K562 (cell line): ENCODE data around the gene EFHC1. TPM values are rescaled to one million over a fixed set of nuclear protein-coding genes. Genes with fewer than 3 reads are reported as not detected.

Experiments used
- ARID1B ChIP-seq: fragments of 450-650 bp; IDR thresholded peaks from 2 replicates; pipeline ENCODE4 v1.6.1; 2016; ENCODE audit warnings: antibody characterized with exemption, mild to moderate bottlenecking, inconsistent platforms
- ATF3 ChIP-seq, 2 experiments: fragments of 450-650 bp in 1 of 2; sonication (generic) in 1 of 2; formaldehyde crosslinking in 1 of 2; IDR thresholded peaks in 1 of 2; conservative IDR thresholded peaks in 1 of 2; 2 replicates each; pipeline versions ENCODE4 v1.6.1 to v1.8.1; 2016 to 2023; ENCODE audit warnings: mild to moderate bottlenecking in 2 of 2, moderate library complexity in 2 of 2, inconsistent platforms in 1 of 2, missing genetic modification reagents in 1 of 2
- COPS2 ChIP-seq: fragments of 450-650 bp; conservative IDR thresholded peaks from 2 replicates; pipeline ENCODE4 v1.6.1; 2016; ENCODE audit warnings: mild to moderate bottlenecking, moderate library complexity
- ESRRB ChIP-seq: fragments of 250-450 bp; sonication (Bioruptor Pico); IDR thresholded peaks from 2 replicates; pipeline ENCODE4 v1.5.0; 2020; ENCODE audit warnings: mild to moderate bottlenecking, moderate library complexity, borderline replicate concordance
- ETV1 ChIP-seq: fragments of 450-650 bp; conservative IDR thresholded peaks from 2 replicates; pipeline ENCODE4 v1.6.1; 2016; ENCODE audit warnings: missing genetic modification characterization, control low read depth, low read depth, missing compliant biosample characterization
- GABPB2 ChIP-seq: fragments of 250-450 bp; sonication (Bioruptor Pico); conservative IDR thresholded peaks from 2 replicates; pipeline ENCODE4 v1.5.1; 2021; ENCODE audit warnings: mild to moderate bottlenecking
- HMGN3 ChIP-seq: IDR thresholded peaks from 2 replicates; pipeline ENCODE4 v1.6.1; 2011; ENCODE audit warnings: borderline replicate concordance, low read depth, mild to moderate bottlenecking, mixed read lengths, low read length; ENCODE audit not compliant: insufficient read length; ENCODE audit errors: extremely low read depth
- JUN ChIP-seq, 2 experiments: sonication (generic) in 1 of 2; formaldehyde crosslinking in 1 of 2; IDR thresholded peaks; 2 replicates each; pipeline versions ENCODE4 v1.6.1 to v1.8.0; 2012 to 2022; ENCODE audit warnings: borderline replicate concordance in 2 of 2, mild to moderate bottlenecking in 2 of 2, improper control_type of control experiment in 1 of 2, low read depth in 1 of 2, low read length in 1 of 2, missing genetic modification reagents in 1 of 2
- MCM5 ChIP-seq: fragments of 450-650 bp; IDR thresholded peaks from 2 replicates; pipeline ENCODE4 v1.6.1; 2016; ENCODE audit warnings: low read depth
- MNT ChIP-seq, 2 experiments: fragments of 450-650 bp; conservative IDR thresholded peaks; 2 replicates each; pipeline ENCODE4 v1.6.1; 2017; ENCODE audit warnings: mild to moderate bottlenecking in 2 of 2, moderate library complexity in 2 of 2
- PTTG1 ChIP-seq: fragments of 450-650 bp; IDR thresholded peaks from 2 replicates; pipeline ENCODE4 v1.6.1; 2016; ENCODE audit warnings: low read depth, mild to moderate bottlenecking, missing genetic modification characterization, missing compliant biosample characterization
- TAF15 ChIP-seq: fragments of 200-400 bp; formaldehyde crosslinking; IDR thresholded peaks from 2 replicates; pipeline ENCODE4 v1.6.1; 2017; ENCODE audit warnings: mild to moderate bottlenecking, low read depth, low read length, moderate library complexity
- ZBTB5 ChIP-seq: fragments of 450-650 bp; IDR thresholded peaks from 2 replicates; pipeline ENCODE4 v1.6.1; 2017; ENCODE audit warnings: antibody characterized with exemption
- ZNF24 ChIP-seq: fragments of 450-650 bp; IDR thresholded peaks from 2 replicates; pipeline ENCODE4 v1.6.1; 2016
- ZNF384 ChIP-seq: IDR thresholded peaks from 2 replicates; pipeline ENCODE4 v1.6.1; 2012; ENCODE audit warnings: low read depth, low read length, improper control_type of control experiment
- polyA plus RNA-seq, 8 experiments: library from polyadenylated mRNA; depleted of rRNA in 4 of 8; stranded (reverse) in 5 of 8; unstranded in 3 of 8; fragments of >200 nt; fragmentation: Nextera tagmentation in 2 of 8; fragmentation: Illumina TruSeq in 1 of 8; extraction: Ambion mirVana in 2 of 8; extraction: Trizol in 1 of 8; gene quantifications; 2 replicates each; pipeline versions ENCODE4 v1.2.1 to v1.2.3, GENCODE V29; 2011 to 2014; ENCODE audit warnings: inconsistent platforms in 1 of 8, missing spikeins in 1 of 8
- total RNA-seq, 7 experiments: library from RNA; depleted of rRNA in 6 of 7; stranded (reverse); fragments of >200 nt in 6 of 7; fragmentation: Illumina TruSeq in 2 of 7; extraction: Trizol in 2 of 7; gene quantifications; 2 replicates each; pipeline versions ENCODE4 v1.2.1 to v1.2.3, GENCODE V29; 2011 to 2021; ENCODE audit warnings: low replicate concordance in 1 of 7
- TF ChIP-seq, protein P1 (sequence below), 2 experiments: fragments of 450-650 bp; IDR thresholded peaks; 2 replicates each; pipeline ENCODE4 v1.6.1; 2018; ENCODE audit warnings: mild to moderate bottlenecking in 2 of 2, low read depth in 1 of 2; ENCODE audit not compliant: partially characterized antibody in 2 of 2
- TF ChIP-seq, protein P2 (sequence below): IDR thresholded peaks from 2 replicates; pipeline ENCODE4 v1.6.1; 2012; ENCODE audit warnings: low read depth, low read length, improper control_type of control experiment, borderline replicate concordance

EFHC1 gene
- total and polyA plus RNA-seq, 9 of the 15 experiments (the other 6 are each of a cell fraction or from before 2014, with no cell fraction given): 9.5 to 31.0 (median 14.9) TPM

GRCh38 chr6:52390361-52390727, 29.8 kb upstream of the EFHC1 start (continued):
- TF ChIP-seq ATF3 (IDR thresholded peaks at IDR 0.05): peak; percentile 66
- no peak for TF ChIP-seq ATF3 (CRISPR knock-in tag; conservative IDR thresholded peaks at IDR 0.05)
- TF ChIP-seq GABPB2 (CRISPR knock-in tag): no peak
- TF ChIP-seq ARID1B: peak; percentile 79
- no peak for TF ChIP-seq ESRRB (CRISPR knock-in tag)
- peak; percentile 60 for TF ChIP-seq JUN (IDR thresholded peaks at IDR 0.05; ENCODE audit: borderline replicate concordance, low read depth, low read length)
- TF ChIP-seq JUN (CRISPR knock-in tag; IDR thresholded peaks at IDR 0.05; ENCODE audit: borderline replicate concordance): no peak
- TF ChIP-seq ETV1 (tag): peak; percentile 76
- TF ChIP-seq, protein P1, sequence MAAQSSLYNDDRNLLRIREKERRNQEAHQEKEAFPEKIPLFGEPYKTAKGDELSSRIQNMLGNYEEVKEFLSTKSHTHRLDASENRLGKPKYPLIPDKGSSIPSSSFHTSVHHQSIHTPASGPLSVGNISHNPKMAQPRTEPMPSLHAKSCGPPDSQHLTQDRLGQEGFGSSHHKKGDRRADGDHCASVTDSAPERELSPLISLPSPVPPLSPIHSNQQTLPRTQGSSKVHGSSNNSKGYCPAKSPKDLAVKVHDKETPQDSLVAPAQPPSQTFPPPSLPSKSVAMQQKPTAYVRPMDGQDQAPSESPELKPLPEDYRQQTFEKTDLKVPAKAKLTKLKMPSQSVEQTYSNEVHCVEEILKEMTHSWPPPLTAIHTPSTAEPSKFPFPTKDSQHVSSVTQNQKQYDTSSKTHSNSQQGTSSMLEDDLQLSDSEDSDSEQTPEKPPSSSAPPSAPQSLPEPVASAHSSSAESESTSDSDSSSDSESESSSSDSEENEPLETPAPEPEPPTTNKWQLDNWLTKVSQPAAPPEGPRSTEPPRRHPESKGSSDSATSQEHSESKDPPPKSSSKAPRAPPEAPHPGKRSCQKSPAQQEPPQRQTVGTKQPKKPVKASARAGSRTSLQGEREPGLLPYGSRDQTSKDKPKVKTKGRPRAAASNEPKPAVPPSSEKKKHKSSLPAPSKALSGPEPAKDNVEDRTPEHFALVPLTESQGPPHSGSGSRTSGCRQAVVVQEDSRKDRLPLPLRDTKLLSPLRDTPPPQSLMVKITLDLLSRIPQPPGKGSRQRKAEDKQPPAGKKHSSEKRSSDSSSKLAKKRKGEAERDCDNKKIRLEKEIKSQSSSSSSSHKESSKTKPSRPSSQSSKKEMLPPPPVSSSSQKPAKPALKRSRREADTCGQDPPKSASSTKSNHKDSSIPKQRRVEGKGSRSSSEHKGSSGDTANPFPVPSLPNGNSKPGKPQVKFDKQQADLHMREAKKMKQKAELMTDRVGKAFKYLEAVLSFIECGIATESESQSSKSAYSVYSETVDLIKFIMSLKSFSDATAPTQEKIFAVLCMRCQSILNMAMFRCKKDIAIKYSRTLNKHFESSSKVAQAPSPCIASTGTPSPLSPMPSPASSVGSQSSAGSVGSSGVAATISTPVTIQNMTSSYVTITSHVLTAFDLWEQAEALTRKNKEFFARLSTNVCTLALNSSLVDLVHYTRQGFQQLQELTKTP (IDR thresholded peaks at IDR 0.05; ENCODE audit: low read depth in 1 of 2, partially characterized antibody in 2 of 2): peak in 1 of 2 experiments; percentile 38
- TF ChIP-seq ZNF384: peak; percentile 92
- no peak for TF ChIP-seq PTTG1 (tag)
- no peak for TF ChIP-seq ZNF24
- TF ChIP-seq ZBTB5: no peak
- TF ChIP-seq, protein P2, sequence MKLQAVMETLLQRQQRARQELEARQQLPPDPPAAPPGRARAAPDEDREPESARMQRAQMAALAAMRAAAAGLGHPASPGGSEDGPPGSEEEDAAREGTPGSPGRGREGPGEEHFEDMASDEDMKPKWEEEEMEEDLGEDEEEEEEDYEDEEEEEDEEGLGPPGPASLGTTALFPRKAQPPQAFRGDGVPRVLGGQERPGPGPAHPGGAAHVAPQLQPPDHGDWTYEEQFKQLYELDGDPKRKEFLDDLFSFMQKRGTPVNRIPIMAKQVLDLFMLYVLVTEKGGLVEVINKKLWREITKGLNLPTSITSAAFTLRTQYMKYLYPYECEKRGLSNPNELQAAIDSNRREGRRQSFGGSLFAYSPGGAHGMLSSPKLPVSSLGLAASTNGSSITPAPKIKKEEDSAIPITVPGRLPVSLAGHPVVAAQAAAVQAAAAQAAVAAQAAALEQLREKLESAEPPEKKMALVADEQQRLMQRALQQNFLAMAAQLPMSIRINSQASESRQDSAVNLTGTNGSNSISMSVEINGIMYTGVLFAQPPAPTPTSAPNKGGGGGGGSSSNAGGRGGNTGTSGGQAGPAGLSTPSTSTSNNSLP: 0 out of 2 replicates have a peak, but pooled peaks have one; percentile 39
- TF ChIP-seq MCM5: no peak
- no peak for TF ChIP-seq COPS2
- TF ChIP-seq HMGN3: no peak
- no peak for TF ChIP-seq TAF15
- TF ChIP-seq MNT (conservative IDR thresholded peaks at IDR 0.05): peak in 1 of 2 experiments; percentile 58; a peak in 1 of 4 replicates
